GM21360 (cell line): ENCODE results near the gene CORO1C.

Source experiments
- ATAC-seq: cut with Tn5 transposase; IDR thresholded peaks from one replicate; pipeline ENCODE4 v1.9.1; 2021; ENCODE audit warnings: mild to moderate bottlenecking, moderate library complexity; ENCODE audit not compliant: unreplicated experiment

CORO1C gene

DNA sequence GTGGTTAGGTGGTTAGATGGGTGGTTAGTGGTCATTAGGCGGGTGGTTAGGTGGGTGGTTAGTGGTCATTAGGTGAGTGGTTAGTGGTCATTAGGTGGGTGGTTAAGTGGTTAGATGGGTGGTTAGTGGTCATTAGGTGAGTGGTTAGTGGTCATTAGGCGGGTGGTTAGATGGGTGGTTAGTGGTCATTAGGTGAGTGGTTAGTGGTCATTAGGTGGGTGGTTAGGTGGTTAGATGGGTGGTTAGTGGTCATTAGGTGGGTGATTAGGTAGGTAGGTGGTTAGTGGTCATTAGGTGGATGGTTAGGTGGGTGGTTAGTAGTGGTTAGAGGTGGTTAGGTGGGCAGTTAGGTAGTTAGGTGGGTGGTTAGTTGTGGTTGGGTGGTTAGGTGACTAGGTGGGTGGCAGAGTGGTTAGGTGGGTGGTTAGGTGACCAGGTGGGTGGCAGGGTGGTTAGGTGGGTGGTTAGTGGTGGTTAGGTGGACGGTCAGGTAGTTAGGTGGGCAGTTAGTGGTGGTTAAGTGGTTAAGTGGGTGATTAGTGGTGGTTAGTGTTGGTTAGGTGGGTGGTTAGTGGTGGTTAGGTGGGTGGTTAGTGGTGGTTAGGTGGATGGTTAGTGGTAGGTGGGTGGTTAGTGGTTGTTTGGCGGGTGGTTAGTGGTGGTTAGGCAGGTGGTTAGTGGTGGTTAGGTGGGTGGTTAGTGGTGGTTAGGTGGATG, 125.5 kb downstream of the CORO1C start:
- no peak for ATAC-seq

DNA sequence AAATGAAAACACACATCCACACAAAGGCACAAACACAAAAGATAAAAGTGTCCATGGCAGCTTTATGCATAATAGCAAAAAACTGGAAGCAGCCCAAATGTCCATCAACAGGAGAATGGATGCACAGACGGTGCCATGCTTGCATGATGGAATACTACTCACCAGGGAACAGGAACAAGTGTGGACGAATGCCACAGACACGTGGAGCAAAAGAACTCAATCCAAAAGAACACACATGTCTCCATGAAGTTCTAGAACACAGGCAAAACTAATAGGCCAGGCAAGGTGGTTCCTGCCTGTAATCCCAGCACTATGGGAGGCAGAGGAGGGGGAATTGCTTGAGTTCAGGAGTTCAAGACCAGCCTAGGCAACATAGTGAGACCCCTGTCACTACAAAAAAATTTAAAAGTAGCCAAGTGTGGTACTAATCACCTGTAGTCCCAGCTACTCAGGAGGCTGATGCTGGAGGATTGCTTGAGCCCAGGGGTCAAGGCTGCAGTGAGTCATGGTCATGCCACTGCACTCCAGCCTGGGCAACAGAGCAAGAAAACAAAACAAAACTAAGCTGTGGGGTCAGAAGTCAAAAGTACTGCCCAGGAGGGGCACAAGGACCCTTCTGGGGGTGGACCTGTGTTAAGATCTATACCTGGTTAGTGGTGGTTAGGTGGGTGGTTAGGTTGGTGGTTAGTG, 126.2 kb downstream of the CORO1C start:
- no peak for ATAC-seq

DNA sequence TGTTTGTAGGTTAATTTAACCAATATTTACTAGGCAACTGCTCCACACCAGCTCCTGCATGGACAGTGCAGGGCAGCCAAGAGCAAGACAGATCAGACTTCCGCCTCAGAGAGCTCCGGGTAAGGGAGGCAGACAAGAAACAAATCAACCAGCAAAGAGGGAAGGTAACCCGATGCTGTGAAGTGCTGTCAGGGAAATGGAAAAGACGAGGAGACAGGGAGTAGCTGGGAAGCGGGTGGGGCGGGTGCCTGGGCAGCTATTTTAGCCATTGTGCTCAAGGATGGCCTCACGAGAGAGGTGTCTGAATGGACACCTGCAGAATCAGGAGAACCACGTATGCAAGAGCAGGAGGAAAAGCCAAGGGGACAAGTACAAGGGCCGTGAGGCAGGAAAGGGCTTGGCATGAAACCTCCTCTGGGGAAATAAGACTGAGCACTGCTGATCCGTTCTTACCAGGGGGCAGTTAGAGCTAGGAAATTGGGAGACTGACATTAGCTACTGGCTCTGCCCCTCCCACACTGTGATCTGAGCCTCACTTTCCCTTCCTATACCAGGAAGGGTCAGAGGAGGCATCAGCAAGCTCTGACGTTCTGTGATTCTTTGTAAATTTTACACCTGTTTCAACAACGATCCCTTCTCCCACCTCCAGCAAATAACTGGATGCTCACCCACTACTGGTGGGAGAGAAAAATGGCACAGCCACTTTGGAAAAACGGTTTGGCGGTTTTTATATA, 126.9 kb downstream of the CORO1C start:
- ATAC-seq = no peak

- ATAC-seq = no peak
Observed at GRCh38 chr12:108603743-108604142, 127.6 kb downstream of the CORO1C start.

DNA sequence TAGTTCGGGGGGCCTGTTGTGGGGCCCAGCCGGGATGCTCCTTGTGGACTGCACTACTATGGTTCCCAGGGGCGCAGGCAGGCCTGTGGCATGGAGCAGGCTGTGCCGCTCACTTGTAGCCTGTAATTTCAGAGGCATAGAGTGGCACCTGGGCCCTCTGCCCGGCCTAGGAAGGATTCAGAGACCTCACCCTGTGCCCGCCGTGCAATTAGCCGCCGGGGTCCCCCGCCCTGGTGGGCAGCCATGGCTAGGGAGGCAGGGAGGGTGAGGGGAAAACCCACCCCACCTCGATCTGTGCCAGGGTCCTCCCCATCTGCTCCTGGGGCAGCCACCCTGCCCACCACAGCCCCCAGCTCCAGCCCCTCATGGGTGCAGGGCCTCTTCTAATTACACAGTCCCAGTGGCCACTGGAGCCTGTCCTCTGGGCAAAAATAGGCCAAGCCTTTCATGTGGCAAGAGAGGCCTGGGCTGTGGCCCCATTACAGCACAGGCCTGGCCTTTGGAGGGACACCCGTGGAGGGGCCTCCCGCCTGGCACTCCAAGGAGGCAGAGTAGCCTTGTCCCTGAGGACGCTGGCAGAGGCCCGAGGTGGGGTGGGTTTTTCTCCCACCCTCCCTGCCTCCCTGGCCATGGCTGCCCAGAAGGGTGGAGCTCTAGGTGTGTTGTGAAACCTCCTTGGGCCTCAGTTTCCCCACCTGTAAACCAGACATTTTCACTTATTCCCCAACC, 128.2 kb downstream of the CORO1C start:
- no peak for ATAC-seq

DNA sequence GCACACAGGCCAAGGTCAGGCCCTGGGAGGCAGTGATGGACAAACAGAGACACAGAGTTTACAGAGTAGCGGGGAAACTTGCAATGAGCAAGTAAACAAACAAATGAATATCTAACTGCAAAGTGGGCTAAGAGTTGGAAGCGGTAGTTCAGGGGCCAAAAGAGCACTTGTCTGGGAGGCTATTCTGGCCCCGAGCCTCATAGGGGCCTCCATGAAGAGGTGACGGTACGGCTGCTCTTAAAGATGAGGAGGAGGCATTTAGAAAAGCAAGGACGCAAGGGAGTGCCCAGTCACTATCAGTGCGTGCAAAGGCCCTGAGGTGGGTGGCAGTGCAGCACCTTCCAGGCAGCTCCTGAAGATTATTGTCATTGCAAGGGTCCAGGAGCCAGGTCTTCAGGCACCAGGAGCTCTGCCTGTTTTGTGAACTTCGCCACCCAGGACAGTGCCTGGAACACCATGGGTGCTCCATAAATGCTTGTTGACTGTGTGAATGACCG, 129.1 kb downstream of the CORO1C start:
- ATAC-seq = no peak

DNA sequence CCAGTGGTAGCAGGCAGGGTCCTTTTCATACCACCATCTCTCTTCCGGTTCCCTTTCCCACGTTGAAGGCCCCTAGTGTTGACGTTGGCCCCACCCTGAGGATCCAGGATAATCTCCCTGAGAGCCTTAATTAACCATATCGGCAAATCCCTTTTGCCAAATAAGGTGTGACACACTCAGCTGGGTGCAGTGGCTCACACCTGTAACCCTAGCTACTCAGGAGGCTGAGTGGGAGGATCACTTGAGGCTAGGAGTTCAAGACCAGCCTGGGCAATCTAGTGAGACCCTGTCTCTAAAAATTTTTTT, 130.7 kb downstream of the CORO1C start:
- ATAC-seq = no peak

DNA sequence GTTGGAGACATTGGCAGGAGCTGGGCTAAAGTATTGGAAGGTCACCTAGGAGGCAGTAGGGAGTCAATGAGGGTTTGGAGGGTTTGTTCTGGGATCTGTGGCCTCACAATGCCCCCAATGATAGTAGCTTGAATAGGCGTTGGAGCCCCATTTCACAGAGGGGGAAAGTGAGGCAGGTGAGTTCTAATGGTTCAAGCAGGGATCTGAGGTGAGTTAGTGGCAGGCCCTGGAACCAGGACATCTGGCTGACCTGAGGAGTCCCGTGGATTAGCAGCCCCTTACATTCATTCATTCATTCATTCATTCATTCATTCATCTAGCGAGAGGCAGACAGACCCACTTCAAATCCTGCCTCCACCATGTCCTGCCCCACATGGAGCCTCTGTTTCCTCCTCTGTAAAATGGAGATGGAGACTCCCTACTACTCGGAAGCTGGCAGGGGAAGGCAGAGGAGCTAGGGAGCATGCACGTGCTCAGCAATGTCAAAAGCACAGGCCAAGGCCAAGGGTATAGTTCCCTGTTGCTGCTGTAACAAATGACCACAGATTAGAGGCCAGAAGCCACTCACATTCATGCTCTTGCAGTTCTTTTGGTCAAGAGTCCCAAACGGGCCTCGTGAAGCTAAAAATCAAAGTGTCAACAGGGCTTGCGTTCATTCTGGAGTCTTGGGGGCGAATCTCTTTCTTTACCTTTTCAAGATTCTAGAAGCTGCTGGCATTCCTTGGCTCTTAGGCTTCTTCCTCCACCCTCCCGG, 131.2 kb downstream of the CORO1C start:
- ATAC-seq = no peak

DNA sequence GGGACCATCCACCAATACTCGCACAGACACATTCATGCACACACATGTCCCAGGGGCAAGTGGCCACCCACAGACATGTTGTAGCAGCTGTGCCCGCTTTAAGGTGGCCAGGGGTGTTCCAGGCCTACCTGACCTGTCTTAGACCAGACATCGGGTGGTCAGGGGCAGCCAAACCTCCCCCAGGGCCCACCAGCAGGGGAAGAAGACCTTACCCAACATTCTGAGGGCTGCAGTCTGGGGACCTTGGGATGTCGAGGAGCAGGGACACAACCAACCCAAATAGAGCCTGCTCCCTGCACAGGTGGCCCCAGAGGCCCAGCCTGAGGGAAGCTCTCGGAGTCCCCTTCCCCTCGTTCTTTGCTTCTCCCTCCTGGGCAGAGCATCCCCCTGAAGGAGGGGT, 131.8 kb downstream of the CORO1C start:
- ATAC-seq = no peak

DNA sequence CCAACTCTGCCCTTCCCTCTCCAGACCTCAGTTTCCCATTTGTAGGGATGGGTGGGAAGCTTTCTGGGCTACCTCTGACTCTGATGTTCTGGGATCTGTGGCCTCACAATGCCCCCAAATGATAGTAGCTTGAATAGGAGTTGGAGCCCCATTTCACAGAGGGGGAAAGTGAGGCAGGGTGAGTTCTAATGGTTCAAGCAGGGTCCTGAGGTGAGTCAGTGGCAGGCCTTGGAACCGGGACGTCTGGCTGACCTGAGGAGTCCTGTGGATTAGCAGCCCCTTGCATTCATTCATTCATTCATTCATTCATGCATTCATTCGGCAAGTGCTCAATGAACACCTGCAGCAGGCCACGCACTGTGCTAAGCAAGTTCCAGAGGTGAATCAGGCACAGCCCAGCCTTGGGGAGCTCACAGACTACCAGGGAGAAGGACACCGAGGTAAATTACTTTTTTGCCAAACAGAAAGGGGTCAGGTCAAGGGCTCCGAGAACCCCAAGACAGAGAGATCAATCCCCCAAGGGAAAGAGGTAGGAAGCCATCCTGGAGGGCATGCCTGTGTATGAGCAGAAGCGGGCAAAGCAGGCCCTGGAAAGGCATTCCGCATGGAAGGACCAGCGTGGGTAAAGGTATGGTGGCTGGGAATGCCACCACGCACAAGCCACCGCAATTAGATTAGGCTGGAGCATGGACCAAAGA, 132.6 kb downstream of the CORO1C start:
- ATAC-seq = no peak

- no peak for ATAC-seq
Observed at GRCh38 chr12:108597559-108598471, 133.5 kb downstream of the CORO1C start, which contains the start of gene TMEM119. Gene TMEM119, minus strand, starts transcription at chr12:108598084. Its CDS starts 5,701 bp downstream, at chr12:108592383.

GRCh38 chr12:108596854-108597558, 134.3 kb downstream of the CORO1C start:
- ATAC-seq = no peak

DNA sequence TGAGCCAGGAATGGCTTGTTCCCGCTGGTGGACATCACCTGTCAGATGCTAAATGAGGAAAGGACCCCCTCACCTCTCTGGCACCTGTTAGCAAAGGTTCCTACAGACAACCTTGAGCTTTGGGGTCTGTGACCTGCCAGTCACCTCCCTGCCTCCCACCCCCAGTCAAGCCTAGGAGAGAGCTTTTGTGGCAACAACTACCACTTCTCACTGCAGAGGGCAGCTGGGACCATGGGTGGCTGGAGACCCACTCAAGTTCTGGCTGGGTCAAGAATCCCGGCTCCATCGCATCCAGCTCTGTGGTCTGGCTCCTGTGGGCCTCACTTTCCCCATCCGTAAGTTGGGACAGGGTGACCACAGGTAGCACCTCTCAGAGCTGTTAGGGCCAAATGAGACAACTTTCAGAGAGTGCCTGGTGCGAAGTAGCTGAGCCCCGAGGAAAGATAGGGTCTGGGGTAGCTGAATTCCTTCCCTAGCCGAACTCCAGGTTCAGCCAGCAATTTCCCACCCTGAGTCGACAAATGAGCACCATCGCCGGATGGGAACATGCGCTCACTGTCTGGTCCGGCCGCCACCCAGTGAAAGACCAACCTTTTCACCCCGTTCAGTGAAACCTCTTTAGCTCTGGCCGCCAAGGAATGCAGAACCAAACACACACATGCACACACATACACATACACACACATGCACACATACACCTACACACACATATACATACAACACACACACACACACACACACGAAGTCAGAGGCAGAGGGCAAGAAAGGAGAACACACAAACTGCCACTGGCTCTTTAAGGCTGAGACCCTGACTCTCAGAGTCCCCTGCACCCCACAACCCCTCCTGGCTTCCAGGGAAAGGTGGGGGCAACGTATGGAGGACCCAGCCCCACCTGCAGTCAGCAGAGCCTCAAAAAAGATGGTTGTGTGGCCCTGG, 135.3 kb downstream of the CORO1C start:
- ATAC-seq = no peak
